ENCODE measurements around the gene RSKR. TPM values are rescaled to one million over a fixed set of nuclear protein-coding genes. Genes with fewer than 3 reads are reported as not detected.
"Not testable (repeated sequence)": the region's sequence is repeated elsewhere in the genome, so short reads cannot be mapped to it uniquely, and the experiment has no call there.

RSKR gene, protein sequence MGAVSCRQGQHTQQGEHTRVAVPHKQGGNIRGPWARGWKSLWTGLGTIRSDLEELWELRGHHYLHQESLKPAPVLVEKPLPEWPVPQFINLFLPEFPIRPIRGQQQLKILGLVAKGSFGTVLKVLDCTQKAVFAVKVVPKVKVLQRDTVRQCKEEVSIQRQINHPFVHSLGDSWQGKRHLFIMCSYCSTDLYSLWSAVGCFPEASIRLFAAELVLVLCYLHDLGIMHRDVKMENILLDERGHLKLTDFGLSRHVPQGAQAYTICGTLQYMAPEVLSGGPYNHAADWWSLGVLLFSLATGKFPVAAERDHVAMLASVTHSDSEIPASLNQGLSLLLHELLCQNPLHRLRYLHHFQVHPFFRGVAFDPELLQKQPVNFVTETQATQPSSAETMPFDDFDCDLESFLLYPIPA
- total RNA-seq: 10 to 100 TPM in 3 of 6 donors, 1 to 10 TPM in 3; 7.9 to 49.2 (median 11.7) TPM

DNA sequence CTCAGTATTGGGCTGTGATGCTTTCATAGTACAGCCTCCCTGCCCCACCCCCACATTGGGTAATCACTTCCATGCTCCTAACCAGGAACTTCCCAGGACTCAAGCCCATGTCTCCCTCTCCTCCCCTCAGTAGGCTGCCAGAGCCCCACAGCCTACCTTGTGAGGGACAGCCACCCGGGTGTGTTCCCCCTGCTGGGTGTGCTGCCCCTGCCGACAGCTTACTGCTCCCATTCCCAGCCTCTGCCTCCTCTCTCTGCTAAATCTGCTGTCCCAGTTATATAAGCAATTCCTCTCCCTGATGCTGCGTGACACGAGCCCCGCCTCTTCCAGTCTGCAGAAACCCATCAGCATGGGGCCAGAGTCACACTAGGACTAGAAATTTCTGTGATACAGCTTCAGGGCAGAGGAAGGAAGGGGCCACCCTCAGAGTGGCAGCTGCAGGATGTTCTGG, at the start of gene RSKR:
TSS of gene RSKR (minus strand) at position 255 of the 451 bp plus-strand sequence. CDS start at position 231, 24 bp downstream.
- WGBS, 2 donors: 73 to 86% methylated on average over 5 of the region's 5 CpGs
- no peaks in the 10 kb centered on the region for H3K9me3 ChIP-seq
- TF ChIP-seq POLR2AphosphoS5 (IDR thresholded peaks at IDR 0.05): no peak
- TF ChIP-seq EP300 (IDR thresholded peaks at IDR 0.05): no peak
- ATAC-seq (ENCODE audit: low FRiP score in 2 of 2): peak in 1 of 2 donors; percentile 26
- no peak within 1 kb of the TSS for H3K27ac ChIP-seq
- no peak within 1 kb of the TSS for H3K4me3 ChIP-seq
- no peaks in the 10 kb centered on the region for H3K4me1 ChIP-seq
- DNase-seq: no peak
- H3K27me3 ChIP-seq: no peaks in the 10 kb centered on the region
- peaks cover 45 to 73% (median 54%) of the 10 kb centered on the region in 4 donors for H3K36me3 ChIP-seq

DNA sequence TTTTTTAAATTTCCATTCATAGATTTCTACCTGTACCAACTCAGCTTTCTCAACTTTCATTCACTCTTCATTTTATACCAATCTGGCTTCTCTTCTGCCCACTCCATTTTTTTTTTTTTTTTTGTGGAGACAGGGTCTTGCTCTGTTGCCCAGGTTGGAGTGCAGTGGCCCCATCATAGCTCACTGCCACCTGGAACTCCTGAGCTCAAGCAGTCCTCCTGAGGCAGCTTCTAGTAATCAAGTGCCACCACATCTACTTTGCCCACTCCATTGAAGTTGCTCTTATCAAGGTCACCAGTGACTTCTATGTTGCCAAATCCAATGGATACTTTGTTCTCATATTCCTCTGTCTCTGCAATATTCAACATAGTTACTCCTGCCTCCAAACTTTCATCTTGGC, 49.7 kb upstream of the RSKR start:
- no peaks in the 10 kb centered on the region for H3K27me3 ChIP-seq
- H3K4me1 ChIP-seq: peaks cover 26 to 60% (median 30%) of the 10 kb centered on the region in 4 donors
- no peak for TF ChIP-seq EP300 (IDR thresholded peaks at IDR 0.05)
- TF ChIP-seq, protein P1, sequence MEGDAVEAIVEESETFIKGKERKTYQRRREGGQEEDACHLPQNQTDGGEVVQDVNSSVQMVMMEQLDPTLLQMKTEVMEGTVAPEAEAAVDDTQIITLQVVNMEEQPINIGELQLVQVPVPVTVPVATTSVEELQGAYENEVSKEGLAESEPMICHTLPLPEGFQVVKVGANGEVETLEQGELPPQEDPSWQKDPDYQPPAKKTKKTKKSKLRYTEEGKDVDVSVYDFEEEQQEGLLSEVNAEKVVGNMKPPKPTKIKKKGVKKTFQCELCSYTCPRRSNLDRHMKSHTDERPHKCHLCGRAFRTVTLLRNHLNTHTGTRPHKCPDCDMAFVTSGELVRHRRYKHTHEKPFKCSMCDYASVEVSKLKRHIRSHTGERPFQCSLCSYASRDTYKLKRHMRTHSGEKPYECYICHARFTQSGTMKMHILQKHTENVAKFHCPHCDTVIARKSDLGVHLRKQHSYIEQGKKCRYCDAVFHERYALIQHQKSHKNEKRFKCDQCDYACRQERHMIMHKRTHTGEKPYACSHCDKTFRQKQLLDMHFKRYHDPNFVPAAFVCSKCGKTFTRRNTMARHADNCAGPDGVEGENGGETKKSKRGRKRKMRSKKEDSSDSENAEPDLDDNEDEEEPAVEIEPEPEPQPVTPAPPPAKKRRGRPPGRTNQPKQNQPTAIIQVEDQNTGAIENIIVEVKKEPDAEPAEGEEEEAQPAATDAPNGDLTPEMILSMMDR (IDR thresholded peaks at IDR 0.05): no peak
- no peak for TF ChIP-seq POLR2AphosphoS5 (IDR thresholded peaks at IDR 0.05)
- no peak for TF ChIP-seq POLR2A (IDR thresholded peaks at IDR 0.05)
- no peaks in the 10 kb centered on the region for H3K9me3 ChIP-seq
- H3K4me3 ChIP-seq: no peak overlapping the region
- ATAC-seq (ENCODE audit: low FRiP score in 2 of 2) (no peak), DNase-seq (no peak)
- no peak overlapping the region for H3K27ac ChIP-seq
- H3K36me3 ChIP-seq: peaks cover 9 to 31% (median 21%) of the 10 kb centered on the region in 4 donors

DNA sequence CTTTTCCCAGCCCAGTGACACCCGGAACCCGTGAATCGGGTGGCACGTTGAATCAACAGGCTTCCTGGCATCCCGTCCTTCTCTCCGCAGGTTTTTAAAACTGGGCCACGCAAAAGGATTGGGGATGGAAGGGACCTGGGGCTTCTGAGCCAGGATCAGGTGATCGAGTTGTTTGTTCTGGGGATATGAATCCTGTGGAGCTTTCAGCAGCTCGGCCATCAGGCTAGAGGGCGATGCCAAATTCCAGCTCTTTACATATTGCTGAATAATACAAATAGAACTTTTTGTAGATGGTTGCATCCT, 48.5 kb upstream of the RSKR start:
- Histone ChIP-seq H3K27ac (peak overlapping the region; percentile 96 to 99 (median 98)), H3K36me3 (peaks cover 9 to 33% (median 25%) of the 10 kb centered on the region in 4 donors), H3K27me3 (no peaks in the 10 kb centered on the region), H3K9me3 (no peaks in the 10 kb centered on the region), H3K4me1 (peaks cover 29 to 53% (median 31%) of the 10 kb centered on the region in 4 donors), H3K4me3 (peak overlapping the region; percentile 64 to 89 (median 78))
- 0% methylated on average over 4 to 10 of the region's 10 CpGs for WGBS, 2 donors
- no peak for TF ChIP-seq POLR2A (IDR thresholded peaks at IDR 0.05)
- no peak for TF ChIP-seq POLR2AphosphoS5 (IDR thresholded peaks at IDR 0.05)
- TF ChIP-seq EP300 (IDR thresholded peaks at IDR 0.05): no peak
- TF ChIP-seq, protein P1 (IDR thresholded peaks at IDR 0.05): no peak
- DNase-seq (no peak), ATAC-seq (ENCODE audit: low FRiP score in 2 of 2) (peak in 1 of 2 donors; percentile 2)

DNA sequence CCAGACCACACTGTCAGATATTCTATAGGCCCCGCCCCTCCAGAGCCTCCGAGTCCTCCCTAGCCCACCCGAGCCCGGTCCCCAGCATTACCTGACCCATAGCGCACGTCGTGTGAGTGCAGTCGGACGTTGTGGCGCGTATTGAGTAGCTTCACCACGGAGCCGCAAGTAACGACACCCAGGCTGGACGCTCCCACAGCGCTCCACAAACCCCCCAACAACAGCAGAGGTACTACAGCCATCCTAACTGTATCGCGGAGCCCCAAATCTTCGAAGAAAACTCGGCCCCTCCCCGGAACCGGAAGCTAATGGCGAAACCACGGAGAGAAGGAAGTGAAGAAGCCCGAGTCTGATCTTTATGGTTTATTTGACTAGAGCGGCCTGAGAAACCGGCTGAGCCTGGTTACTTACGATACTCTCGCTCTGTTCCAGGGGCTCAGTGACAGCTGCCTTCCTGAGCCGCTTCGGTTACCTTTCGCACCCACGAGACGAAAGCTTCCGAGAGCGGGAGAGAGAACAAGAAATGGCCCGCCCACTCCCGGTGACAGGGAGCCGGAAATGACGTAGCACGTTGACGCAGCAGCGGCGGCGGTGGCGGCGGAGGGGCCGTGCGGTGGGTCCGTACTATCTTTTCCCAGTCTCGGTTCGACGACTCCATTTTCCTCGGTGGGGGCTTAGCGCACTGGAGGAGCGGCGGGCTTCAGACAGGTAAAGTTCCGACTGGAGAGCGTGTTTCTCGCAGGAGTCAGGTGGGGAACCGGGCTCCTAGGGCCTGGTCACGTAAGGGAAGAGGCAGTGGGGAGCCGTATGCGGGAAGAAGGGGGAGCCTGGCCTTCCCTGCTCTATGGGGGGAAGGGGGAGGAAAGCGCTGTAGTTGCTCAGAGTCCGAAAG, 47.9 kb upstream of the RSKR start, which contains the start of the genes SDF2 and SUPT6H:
TSS of gene SDF2 (minus strand) at position 272 of the 892 bp plus-strand sequence. CDS start at position 242, 30 bp downstream.
TSS of gene SUPT6H (plus strand) at position 571 of the 892 bp plus-strand sequence. CDS start 11,197 bp downstream, outside the sequence.
- peak within 1 kb of the TSS; percentile 64 to 89 (median 78) for H3K4me3 ChIP-seq
- no peaks in the 10 kb centered on the region for H3K9me3 ChIP-seq
- H3K27ac ChIP-seq: peak within 1 kb of the TSS; percentile 96 to 99 (median 98)
- TF ChIP-seq, protein P1 (IDR thresholded peaks at IDR 0.05): peak in 3 of 6 experiments; percentile 4 to 16 (median 12)
- peak in 3 of 4 donors; percentile 79 to 94 (median 83) for TF ChIP-seq POLR2A (IDR thresholded peaks at IDR 0.05)
- peak; percentile 97 to 99 for TF ChIP-seq POLR2AphosphoS5 (IDR thresholded peaks at IDR 0.05)
- peak in 2 of 4 donors; percentile 12 to 48 for TF ChIP-seq EP300 (IDR thresholded peaks at IDR 0.05)
- H3K36me3 ChIP-seq: peaks cover 9 to 36% (median 29%) of the 10 kb centered on the region in 4 donors
- peaks cover 29 to 52% (median 32%) of the 10 kb centered on the region in 4 donors for H3K4me1 ChIP-seq
- WGBS, 2 donors: 1% methylated on average over 22 to 58 of the region's 66 CpGs
- peak; percentile 89 to 97 for DNase-seq
- no peaks in the 10 kb centered on the region for H3K27me3 ChIP-seq
- ATAC-seq (ENCODE audit: low FRiP score in 2 of 2): peak; percentile 95 to 98

DNA sequence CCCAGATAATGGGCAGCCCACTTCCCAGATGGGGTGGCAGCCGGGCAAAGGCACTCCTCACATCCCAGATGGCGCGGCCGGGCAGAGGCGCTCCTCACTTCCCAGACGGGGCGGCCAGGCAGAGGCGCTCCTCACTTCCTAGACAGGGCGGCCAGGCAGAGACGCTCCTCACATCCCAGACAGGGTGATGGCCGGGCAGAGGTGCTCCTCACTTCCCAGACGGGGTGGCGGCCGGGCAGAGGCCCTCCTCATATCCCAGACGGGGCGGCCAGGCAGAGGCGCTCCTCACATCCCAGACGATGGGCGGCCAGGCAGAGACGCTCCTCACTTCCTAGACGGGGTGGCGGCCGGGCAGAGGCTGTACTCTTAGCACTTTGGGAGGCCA, 45.5 kb upstream of the RSKR start:
- H3K4me3 ChIP-seq; ATAC-seq (ENCODE audit: low FRiP score in 2 of 2); H3K27ac ChIP-seq; H3K27me3 ChIP-seq; H3K9me3 ChIP-seq: not testable (repeated sequence)
- Histone ChIP-seq H3K36me3 (peaks cover 5 to 47% (median 34%) of the 10 kb centered on the region in 4 donors), H3K4me1 (peaks cover 25 to 37% (median 31%) of the 10 kb centered on the region in 4 donors)
- DNase-seq: peak in 1 of 2 donors; percentile 71
- WGBS, 2 donors: 96 to 97% methylated on average over 16 to 20 of the region's 23 CpGs

DNA sequence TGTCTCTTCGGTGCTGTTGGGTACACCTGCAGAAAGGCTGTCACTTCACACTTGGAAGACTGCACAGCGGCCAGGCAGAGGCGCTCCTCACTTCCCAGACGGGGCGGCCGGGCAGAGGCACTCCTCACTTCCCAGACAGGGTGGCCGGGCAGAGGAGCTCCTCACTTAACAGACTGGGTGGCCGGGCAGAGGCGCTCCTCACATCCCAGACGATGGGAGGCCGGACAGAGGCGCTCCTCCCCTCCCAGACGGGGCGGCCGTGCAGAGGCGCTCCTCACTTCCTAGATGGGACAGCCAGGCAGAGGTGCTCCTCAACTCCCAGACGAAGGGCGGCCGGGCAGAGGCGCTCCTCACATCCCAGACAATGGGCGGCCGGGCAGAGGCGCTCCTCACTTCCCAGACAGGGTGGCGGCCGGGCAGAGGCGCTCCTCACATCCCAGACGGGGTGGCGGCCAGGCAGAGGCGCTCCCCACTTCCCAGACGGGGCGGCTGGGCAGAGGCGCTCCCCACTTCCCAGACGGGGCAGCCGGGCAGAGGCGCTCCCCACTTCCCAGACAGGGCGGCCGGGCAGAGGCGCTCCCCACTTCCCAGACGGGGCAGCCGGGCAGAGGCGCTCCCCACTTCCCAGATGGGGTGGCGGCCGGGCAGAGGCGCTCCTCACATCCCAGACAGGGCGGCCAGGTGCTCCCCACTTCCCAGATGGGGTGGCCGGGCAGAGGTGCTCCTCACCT, 44.9 kb upstream of the RSKR start:
- DNase-seq: peak in 1 of 2 donors; percentile 73
- ATAC-seq (ENCODE audit: low FRiP score in 2 of 2); H3K4me3 ChIP-seq; H3K9me3 ChIP-seq; H3K27me3 ChIP-seq; H3K27ac ChIP-seq: not testable (repeated sequence)
- 95 to 100% methylated on average over 6 to 33 of the region's 46 CpGs for whole genome bisulfite sequencing, 2 donors
- Histone ChIP-seq H3K36me3 (peaks cover 5 to 52% (median 37%) of the 10 kb centered on the region in 4 donors), H3K4me1 (peaks cover 20 to 31% (median 27%) of the 10 kb centered on the region in 4 donors)

DNA sequence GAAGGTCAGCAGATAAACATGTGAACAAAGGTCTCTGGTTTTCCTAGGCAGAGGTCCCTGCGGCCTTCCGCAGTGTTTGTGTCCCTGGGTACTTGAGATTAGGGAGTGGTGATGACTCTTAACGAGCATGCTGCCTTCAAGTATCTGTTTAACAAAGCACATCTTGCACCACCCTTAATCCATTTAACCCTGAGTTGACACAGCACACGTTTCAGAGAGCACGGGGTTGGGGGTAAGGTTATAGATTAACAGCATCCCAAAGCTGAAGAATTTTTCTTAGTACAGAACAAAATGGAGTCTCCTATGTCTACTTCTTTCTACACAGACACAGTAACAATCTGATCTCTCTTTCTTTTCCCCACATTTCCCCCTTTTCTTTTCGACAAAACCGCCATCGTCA, 44.4 kb upstream of the RSKR start:
- H3K27ac ChIP-seq: peak overlapping the region in 1 of 4 donors; percentile 8
- not testable (repeated sequence) for DNase-seq; H3K27me3 ChIP-seq; H3K4me3 ChIP-seq; H3K9me3 ChIP-seq; ATAC-seq (ENCODE audit: low FRiP score in 2 of 2)
- 72 to 92% methylated on average over 8 of the region's 8 CpGs for WGBS, 2 donors
- H3K36me3 ChIP-seq: peaks cover 5 to 57% (median 40%) of the 10 kb centered on the region in 4 donors
- peaks cover 16 to 25% (median 23%) of the 10 kb centered on the region in 4 donors for H3K4me1 ChIP-seq
